SK-N-SH (cell line): ENCODE results near the gene WWOX.

Experiments used
- FOSL2 ChIP-seq: IDR thresholded peaks from 2 replicates; pipeline ENCODE4 v1.4.0; 2012; ENCODE audit warnings: low read depth, mild to moderate bottlenecking, moderate library complexity, borderline replicate concordance
- FOXJ3 ChIP-seq: sonication (generic); formaldehyde crosslinking; IDR thresholded peaks from 2 replicates; pipeline ENCODE4 v1.5.1; 2020; ENCODE audit warnings: mild to moderate bottlenecking, missing genetic modification reagents
- SMC3 ChIP-seq: IDR thresholded peaks from 2 replicates; pipeline ENCODE4 v1.6.1; 2012; ENCODE audit warnings: low read depth, low read length, improper control_type of control experiment
- TF ChIP-seq, protein P1 (sequence below): IDR thresholded peaks from 2 replicates; pipeline ENCODE4; 2012
- TF ChIP-seq, protein P2 (sequence below): fragments of 200-600 bp; sonication (generic); IDR thresholded peaks from 2 replicates; pipeline ENCODE4 v1.6.1; 2017; ENCODE audit warnings: antibody characterized with exemption, mild to moderate bottlenecking, moderate library complexity
- TF ChIP-seq, protein P3 (sequence below): IDR thresholded peaks from 2 replicates; pipeline ENCODE4 v1.4.0; 2012; ENCODE audit warnings: low read depth, borderline replicate concordance

DNA sequence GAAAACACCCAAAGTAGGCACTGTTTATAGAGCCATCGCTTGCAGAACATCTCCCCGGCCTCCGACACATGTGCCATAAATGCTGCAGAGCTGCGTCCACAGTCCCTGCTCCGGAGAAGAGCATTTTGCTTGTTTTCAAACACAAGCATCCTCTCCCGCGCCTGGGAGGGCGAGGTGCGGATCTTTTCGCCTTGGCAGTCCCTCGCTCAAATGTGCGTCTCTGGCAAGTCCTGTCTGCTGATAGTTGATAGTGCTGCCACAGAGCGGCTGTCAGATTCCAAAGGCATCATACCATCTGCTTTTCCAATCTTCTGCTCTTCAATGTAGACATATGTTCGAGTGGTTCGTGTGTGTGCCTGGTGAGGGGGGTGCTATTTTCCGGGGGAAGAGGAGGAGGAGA is 897.3 kb downstream of the WWOX start:
- no peak for TF ChIP-seq SMC3
- no peak for TF ChIP-seq FOSL2
- TF ChIP-seq, protein P1, sequence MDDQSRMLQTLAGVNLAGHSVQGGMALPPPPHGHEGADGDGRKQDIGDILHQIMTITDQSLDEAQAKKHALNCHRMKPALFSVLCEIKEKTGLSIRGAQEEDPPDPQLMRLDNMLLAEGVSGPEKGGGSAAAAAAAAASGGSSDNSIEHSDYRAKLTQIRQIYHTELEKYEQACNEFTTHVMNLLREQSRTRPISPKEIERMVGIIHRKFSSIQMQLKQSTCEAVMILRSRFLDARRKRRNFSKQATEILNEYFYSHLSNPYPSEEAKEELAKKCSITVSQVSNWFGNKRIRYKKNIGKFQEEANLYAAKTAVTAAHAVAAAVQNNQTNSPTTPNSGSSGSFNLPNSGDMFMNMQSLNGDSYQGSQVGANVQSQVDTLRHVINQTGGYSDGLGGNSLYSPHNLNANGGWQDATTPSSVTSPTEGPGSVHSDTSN = no peak
- TF ChIP-seq, protein P2, sequence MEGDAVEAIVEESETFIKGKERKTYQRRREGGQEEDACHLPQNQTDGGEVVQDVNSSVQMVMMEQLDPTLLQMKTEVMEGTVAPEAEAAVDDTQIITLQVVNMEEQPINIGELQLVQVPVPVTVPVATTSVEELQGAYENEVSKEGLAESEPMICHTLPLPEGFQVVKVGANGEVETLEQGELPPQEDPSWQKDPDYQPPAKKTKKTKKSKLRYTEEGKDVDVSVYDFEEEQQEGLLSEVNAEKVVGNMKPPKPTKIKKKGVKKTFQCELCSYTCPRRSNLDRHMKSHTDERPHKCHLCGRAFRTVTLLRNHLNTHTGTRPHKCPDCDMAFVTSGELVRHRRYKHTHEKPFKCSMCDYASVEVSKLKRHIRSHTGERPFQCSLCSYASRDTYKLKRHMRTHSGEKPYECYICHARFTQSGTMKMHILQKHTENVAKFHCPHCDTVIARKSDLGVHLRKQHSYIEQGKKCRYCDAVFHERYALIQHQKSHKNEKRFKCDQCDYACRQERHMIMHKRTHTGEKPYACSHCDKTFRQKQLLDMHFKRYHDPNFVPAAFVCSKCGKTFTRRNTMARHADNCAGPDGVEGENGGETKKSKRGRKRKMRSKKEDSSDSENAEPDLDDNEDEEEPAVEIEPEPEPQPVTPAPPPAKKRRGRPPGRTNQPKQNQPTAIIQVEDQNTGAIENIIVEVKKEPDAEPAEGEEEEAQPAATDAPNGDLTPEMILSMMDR = no peak
- TF ChIP-seq, protein P3, sequence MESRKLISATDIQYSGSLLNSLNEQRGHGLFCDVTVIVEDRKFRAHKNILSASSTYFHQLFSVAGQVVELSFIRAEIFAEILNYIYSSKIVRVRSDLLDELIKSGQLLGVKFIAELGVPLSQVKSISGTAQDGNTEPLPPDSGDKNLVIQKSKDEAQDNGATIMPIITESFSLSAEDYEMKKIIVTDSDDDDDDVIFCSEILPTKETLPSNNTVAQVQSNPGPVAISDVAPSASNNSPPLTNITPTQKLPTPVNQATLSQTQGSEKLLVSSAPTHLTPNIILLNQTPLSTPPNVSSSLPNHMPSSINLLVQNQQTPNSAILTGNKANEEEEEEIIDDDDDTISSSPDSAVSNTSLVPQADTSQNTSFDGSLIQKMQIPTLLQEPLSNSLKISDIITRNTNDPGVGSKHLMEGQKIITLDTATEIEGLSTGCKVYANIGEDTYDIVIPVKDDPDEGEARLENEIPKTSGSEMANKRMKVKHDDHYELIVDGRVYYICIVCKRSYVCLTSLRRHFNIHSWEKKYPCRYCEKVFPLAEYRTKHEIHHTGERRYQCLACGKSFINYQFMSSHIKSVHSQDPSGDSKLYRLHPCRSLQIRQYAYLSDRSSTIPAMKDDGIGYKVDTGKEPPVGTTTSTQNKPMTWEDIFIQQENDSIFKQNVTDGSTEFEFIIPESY = no peak
- no peak for TF ChIP-seq FOXJ3 (CRISPR knock-in tag)
